GM23248 (cell line): Measurements from ENCODE around the gene SLC44A5.

Source experiments
- EZH2 ChIP-seq: fragments of 200-600 bp; sonication (generic); IDR thresholded peaks from 2 replicates; pipeline ENCODE4 v1.6.1; 2018; ENCODE audit warnings: antibody characterized with exemption, mild to moderate bottlenecking; ENCODE audit not compliant: insufficient read depth, poor library complexity, severe bottlenecking
- EZH2phosphoT487 ChIP-seq: fragments of 200-600 bp; sonication (generic); IDR thresholded peaks from 2 replicates; pipeline ENCODE4 v1.6.1; 2018; ENCODE audit warnings: antibody characterized with exemption, moderate library complexity, mild to moderate bottlenecking, low read depth; ENCODE audit not compliant: insufficient read depth

- TF ChIP-seq EZH2, result no peak
- TF ChIP-seq EZH2phosphoT487, result no peak
These were observed 292.9 kb downstream of the SLC44A5 start for GRCh38 chr1:75317976-75318375.
